ENCODE measurements around the gene PLTP. TPM values are rescaled to one million over a fixed set of nuclear protein-coding genes. Genes with fewer than 3 reads are reported as not detected.

PLTP gene
- polyA plus RNA-seq, 1 experiment = 22.0 TPM

DNA sequence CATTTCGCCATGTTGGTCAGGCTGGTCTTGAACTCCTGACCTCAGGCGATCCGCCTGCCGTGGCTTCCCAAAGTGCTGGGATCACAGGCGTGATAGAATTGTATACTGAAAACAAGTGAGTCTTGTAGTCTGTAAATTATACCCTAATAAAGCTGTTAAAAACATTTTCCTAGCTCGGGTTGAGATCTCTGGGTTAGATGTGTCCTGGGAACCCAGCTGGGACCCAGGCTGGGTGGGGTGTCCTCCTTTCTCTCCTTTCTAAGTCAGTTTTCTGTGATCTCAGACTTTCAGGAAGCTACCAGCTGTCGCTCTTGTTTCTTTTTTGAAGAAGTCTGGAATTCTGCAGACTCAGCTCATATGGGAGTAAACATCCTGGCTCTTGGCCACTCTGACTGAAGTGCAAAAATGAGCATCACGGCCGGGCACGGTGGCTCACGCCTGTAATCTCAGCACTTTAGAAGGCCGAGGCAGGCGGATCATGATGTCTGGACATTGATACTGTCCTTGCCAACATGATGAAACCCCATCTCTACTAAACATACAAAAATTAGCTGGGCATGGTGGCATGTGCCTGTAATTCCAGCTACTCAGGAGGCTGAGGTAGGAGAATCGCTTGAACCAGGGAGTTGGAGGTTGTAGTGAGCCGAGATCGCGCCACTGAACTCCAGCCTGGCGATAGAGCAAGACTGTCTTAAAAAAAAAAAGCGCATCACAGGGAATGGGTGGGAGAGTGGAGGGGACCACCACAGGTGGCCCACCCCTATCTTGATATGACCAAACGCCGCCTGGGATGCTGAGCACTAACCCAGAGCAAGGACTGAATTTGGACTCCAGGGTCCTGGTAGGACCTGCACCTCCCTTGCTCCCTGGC is 12.7 kb upstream of the PLTP start:
- H3K4me3 ChIP-seq (ENCODE audit: low read depth, low read length) = no peak overlapping the region
- H3K27me3 ChIP-seq (ENCODE audit: control insufficient read depth, insufficient read depth, low read length) = no peaks in the 10 kb centered on the region
- no peaks in the 10 kb centered on the region for H3K36me3 ChIP-seq (ENCODE audit: control insufficient read depth, insufficient read depth, low read length)
- ChIA-PET CTCF (interaction anchor here (0.7 to 1.7 kb wide), 2 partner anchors 10 to 34 kb away, joined by 3 to 5 read pairs; partner anchors contain the start of genes CTSA and NEURL2), POLR2A (interaction anchor here (0.6 to 0.7 kb wide), 2 partner anchors 10 to 19 kb away, joined by 3 read pairs; no protein-coding TSS in a partner anchor)
- no peak for DNase-seq (ENCODE audit: low read depth)
- TF ChIP-seq, protein P1, sequence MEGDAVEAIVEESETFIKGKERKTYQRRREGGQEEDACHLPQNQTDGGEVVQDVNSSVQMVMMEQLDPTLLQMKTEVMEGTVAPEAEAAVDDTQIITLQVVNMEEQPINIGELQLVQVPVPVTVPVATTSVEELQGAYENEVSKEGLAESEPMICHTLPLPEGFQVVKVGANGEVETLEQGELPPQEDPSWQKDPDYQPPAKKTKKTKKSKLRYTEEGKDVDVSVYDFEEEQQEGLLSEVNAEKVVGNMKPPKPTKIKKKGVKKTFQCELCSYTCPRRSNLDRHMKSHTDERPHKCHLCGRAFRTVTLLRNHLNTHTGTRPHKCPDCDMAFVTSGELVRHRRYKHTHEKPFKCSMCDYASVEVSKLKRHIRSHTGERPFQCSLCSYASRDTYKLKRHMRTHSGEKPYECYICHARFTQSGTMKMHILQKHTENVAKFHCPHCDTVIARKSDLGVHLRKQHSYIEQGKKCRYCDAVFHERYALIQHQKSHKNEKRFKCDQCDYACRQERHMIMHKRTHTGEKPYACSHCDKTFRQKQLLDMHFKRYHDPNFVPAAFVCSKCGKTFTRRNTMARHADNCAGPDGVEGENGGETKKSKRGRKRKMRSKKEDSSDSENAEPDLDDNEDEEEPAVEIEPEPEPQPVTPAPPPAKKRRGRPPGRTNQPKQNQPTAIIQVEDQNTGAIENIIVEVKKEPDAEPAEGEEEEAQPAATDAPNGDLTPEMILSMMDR (IDR thresholded peaks at IDR 0.05; ENCODE audit: insufficient read depth, low read depth, low read length) = no peak

DNA sequence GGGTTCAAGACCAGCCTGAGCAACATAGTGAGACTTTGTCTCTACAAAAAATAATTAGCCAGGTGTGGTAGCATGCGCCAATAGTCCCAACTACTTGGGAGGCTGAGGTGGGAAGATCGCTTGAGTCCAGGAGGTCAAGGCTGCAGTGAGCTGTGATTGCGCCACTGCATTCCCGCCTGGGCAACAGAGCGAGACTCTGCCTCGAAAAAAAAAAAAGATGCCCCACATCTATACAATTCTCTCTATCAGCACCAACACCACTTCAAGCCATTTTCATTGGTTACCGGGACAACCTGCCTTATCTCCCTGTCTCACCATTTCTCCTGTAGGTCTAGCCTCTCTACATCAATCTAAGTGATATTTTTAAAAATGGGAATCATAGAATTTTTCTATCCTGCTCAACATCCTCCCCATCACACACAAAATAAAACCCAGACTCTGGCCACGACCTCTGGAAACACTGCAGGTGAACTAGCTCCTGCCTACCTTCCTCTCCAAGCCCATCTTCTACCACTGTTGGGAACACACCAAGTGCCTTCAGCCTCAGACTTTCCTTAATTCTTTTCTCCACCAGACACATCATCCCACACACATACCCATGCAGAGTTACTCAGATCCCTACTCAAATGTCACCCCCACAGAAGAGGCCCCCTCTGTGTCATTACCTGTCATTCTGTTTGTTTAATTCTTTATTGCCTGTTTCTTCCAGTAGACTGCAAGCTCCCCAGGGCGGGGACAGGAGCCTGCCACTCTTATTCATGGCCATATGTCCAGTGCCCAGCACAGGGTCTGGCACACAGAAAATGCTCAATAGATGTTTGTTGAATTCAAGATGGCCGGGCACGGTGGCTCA is 9.6 kb upstream of the PLTP start:
- no peak for DNase-seq (ENCODE audit: low read depth)
- Histone ChIP-seq H3K36me3 (ENCODE audit: control insufficient read depth, insufficient read depth, low read length) (no peaks in the 10 kb centered on the region), H3K4me3 (ENCODE audit: low read depth, low read length) (no peak overlapping the region), H3K27me3 (ENCODE audit: control insufficient read depth, insufficient read depth, low read length) (no peaks in the 10 kb centered on the region)
- ChIA-PET CTCF (interaction anchor here (1.5 to 2.9 kb wide), 2 partner anchors 48 to 122 kb away, joined by 7 to 8 read pairs; no protein-coding TSS in a partner anchor), POLR2A (no interaction called here)
- TF ChIP-seq, protein P1 (IDR thresholded peaks at IDR 0.05; ENCODE audit: insufficient read depth, low read depth, low read length) = no peak

DNA sequence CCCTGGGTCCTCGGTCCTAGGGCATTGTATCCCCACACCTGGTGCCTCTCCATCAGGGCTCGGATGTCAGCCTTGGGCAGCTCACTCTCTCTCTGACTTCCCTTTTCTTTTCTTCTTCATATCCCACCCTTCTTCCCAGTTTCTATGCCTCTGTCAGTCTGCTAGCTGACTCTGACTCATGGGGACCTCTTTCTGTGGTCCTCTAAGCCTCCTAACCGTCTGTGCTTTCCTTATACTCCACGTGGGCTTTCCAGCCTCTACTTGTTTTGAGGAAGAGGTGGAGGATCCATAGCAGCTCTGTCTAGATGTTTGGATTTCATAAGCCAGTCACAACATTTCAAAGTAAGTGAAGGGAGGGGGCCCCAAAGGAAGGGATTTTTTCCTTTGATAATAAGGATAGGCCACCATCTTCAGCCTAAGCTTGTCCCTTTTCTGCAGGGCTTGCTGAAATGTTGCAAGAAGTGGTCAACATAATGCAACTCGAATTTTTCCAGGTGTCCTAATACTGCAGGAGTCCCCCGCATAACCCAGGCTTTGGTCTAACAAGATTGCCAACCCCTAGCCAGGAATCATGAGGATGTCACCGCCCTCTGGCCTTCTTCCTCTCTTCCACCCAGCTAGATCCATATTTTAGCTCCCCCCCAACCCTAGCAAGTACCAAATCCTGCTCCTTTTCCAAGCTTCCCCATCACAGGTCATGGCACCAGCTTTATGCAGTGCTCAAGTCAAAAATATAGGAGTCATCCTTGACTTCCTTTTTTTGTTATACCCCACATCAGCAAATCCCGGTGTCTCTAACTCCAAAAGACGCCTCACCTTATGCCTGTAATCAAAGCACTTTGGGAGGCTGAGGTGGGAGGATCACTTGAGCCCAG is 8.7 kb upstream of the PLTP start:
- ChIA-PET POLR2A (interaction anchor here (0.6 to 1.1 kb wide), 2 partner anchors 15 to 16 kb away, joined by 3 to 9 read pairs; no protein-coding TSS in a partner anchor), CTCF (interaction anchor here (1.2 to 2.9 kb wide), 4 partner anchors 9 to 122 kb away, joined by 4 to 8 read pairs (median 6); no protein-coding TSS in a partner anchor)
- Histone ChIP-seq H3K27me3 (ENCODE audit: control insufficient read depth, insufficient read depth, low read length) (no peaks in the 10 kb centered on the region), H3K4me3 (ENCODE audit: low read depth, low read length) (no peak overlapping the region), H3K36me3 (ENCODE audit: control insufficient read depth, insufficient read depth, low read length) (no peaks in the 10 kb centered on the region)
- DNase-seq (ENCODE audit: low read depth) = no peak
- TF ChIP-seq, protein P1 (IDR thresholded peaks at IDR 0.05; ENCODE audit: insufficient read depth, low read depth, low read length) = no peak

DNA sequence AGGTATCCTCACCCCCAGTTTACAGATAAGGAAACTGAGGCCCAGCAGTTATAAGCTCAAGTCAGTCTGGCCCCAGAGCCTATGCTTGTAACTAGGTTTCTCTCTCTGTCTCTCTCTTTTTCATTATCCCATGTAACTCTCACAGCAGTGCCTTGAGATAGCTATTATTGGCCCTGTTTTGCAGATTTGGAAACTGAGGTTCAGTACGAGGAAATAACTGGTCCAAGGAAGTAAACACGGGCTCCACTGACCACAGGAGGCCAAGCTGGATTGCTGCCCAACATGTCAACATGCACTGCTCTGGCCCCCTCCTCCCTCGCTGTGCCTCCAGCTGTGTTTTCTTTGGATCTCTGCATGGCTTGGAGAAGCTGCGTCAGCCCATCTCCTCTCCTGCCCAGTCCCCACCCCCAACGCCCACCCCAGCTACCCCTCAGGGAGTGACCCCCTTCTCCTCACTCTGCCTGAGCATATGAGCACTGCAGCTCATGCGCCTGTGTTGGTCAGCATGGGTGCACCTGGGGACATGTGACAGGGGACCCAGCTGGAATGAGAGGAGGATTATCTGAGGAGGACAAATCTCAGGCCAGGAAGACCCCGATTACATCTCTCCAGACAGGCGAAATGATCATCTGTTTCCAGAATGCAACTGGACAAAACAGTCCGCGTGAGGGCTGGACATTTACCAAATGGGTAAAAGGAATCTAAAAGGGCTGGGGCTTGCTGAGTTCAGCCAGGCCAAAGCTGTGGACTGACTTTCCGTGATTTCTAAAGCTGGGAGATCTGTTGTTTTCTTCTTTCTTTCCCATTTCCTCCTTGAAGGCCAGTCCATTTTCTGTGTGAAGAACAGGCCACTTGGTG is 7.8 kb upstream of the PLTP start:
- no peak overlapping the region for H3K4me3 ChIP-seq (ENCODE audit: low read depth, low read length)
- no peaks in the 10 kb centered on the region for H3K27me3 ChIP-seq (ENCODE audit: control insufficient read depth, insufficient read depth, low read length)
- TF ChIP-seq, protein P1 (IDR thresholded peaks at IDR 0.05; ENCODE audit: insufficient read depth, low read depth, low read length) = no peak
- POLR2A ChIA-PET = interaction anchor here (0.6 to 1.1 kb wide), 4 partner anchors 14 to 53 kb away, joined by 3 to 9 read pairs (median 4); no protein-coding TSS in a partner anchor
- no peak for DNase-seq (ENCODE audit: low read depth)
- H3K36me3 ChIP-seq (ENCODE audit: control insufficient read depth, insufficient read depth, low read length) = no peaks in the 10 kb centered on the region
- CTCF ChIA-PET = interaction anchor here (0.6 to 2.9 kb wide), 5 partner anchors 10 to 121 kb away, joined by 3 to 8 read pairs (median 5); no protein-coding TSS in a partner anchor

All from BJ (cell line).